DMS153 treated with DMSO at 0.1 percent for 48 hours (cell line): ENCODE data around the gene DKKL1.
"Not testable (repeated sequence)": the region's sequence is repeated elsewhere in the genome, so short reads cannot be mapped to it uniquely, and the experiment has no call there.

Source experiments
- DNase-seq: peaks from one replicate; lab custom pipeline; 2025; ENCODE audit not compliant: unreplicated experiment; lab: John Stamatoyannopoulos, UW

Gene DKKL1

DNA sequence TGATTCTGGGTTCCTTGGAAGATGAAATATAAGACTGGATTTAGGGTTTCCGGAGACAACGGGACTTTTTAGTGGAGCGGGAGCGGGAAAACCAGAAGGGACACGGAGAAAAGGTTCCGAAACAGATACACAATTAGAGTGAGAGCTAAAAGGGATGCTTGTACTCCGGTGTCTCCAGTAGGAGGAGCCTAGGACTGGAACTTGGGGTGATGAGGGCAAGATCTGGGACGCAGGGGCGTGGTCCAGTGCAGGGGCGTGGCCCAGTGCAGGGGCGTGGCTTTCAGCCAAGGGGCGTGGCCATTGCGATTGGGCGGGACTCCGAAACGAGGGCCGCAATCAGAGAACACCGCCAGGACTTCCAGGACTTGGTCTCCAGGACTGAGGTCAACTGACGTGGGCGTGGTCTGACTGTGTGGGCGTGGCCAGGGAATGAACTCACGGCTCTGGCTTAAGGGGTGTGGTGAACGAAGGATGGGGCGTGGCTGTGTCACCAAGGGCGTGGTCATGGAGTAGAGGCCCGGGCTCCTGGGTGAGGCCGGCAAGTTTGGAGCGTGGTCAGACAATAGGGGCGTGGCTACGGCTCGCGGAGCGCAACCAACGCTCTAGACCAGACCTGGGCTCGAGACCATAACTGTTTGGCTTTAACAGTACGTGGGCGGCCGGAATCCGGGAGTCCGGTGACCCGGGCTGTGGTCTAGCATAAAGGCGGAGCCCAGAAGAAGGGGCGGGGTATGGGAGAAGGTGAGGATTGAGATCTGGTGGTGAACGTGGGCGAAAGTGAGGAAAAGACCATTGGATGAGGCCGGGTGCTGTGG, at the start of gene DKKL1:
Gene DKKL1, plus strand, starts transcription at position 610 of the 815 bp plus-strand sequence. Its CDS starts 122 bp downstream, at position 732.
- DNase-seq: no peak

DNA sequence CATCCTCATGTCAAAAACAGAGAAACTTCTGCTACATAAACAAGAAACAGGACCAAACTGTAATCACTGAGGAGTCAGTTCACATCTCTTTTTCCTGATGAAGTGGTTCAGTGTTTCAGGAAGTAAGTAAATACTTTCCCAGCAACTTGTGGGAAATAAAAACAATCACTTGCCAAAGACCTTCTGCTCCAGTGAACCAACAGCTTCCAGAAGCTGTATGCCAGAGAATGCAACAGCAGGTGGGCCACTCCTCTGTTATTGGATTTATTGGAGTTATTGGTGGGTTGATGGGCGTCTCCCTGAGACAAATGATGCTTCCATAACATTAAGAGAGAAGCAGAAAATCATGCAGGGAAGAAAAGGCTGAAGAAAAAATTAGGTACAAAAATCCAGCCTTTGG, 48.6 kb upstream of the DKKL1 start:
- DNase-seq: no peak

- no peak for DNase-seq
These were observed 47.4 kb upstream of the DKKL1 start for GRCh38 chr19:49316284-49316683.

- DNase-seq: no peak
These were observed 45.4 kb upstream of the DKKL1 start for GRCh38 chr19:49318296-49318695.

DNA sequence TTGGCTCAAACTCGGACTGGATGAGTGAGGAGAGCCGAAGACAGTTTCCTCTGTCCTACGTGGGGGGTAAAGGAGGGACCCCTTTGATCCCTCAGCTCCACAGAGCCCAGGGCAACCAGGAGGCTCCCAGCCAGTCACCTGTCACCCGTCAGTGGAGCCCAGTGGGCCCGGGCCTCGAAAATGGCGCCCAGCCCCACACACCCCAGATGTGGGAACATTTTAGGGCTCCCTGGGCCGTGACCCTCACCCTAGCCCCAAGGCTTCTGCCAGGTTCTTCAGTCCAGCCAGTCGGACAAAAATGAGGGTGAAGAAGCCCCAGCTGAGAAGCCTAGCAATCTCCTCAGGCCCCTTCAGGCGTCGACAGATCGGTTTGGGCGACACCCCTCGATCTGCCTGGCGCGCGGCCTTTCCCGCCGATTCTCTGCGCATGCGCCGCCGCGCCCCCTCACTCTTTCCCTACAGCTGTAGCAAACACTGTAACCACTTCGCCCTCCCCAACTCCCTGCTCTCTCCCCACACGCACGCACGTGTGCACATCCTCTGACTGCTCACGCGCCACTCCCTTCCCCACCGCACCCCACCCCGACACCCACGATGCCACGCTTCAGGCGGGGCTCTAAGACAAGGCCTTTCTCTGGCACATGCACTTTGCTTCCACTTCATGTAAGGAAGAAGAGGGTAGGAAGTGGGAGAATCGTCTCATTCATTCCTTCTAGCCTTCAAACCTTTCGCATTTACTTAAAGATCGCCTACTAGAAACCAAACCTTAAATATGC, 38.7 kb upstream of the DKKL1 start, which contains the start of gene SLC6A16:
Gene SLC6A16, minus strand, starts transcription at position 391 of the 776 bp plus-strand sequence. CDS start 13,844 bp downstream, outside the sequence.
- DNase-seq: no peak

DNA sequence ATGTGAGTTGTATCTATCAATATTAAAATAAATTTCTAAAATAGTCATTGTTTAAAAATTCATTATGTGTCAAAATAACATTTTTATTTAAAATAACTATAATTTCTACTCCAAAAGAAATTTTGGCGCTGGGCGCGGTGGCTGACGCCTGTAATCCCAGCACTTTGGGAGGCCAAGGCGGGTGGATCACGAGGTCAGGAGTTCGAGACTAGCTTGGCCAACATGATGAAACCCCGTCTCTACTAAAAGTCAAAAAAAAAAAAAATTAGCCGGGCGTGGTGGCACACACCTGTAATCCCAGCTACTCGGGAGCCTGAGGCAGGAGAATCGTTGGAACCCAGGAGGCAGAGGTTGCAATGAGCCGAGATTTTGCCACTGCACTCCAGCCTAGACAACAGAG, 37.9 kb upstream of the DKKL1 start:
- not testable (repeated sequence) for DNase-seq

GRCh38 chr19:49326165-49326704, 37.4 kb upstream of the DKKL1 start:
- no peak for DNase-seq

DNA sequence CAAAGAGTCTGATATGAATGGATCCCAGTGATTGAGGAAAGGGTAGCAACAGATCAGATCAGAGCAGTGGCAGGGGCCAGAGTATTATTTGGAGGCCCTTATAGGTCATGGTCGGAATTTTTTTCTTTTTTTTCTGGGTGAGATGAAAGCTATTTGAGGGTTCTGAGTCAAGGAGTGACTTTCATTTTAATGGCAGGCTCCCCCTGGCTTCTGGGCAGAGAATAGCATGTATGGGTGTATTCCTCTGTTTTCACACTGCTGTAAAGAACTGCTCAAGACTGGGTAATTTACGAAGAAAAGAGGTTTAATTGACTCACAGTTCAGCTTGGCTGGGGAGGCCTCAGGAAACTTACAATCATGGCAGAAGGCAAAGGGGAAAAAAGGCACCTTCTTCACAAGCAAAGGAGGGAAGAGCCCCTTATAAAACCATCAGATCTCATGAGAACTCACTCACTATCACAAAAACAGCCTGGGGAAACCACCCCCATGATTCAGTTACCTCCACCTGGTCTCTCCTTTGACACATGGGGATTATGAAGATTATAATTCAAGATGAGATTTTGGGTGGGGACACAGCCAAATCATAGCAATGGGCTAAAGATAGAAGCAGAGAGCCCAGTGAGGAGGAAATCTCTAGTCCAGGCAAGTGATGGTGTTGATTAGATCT, 35.7 kb upstream of the DKKL1 start:
- DNase-seq: no peak

- no peak for DNase-seq
These were observed 34.9 kb upstream of the DKKL1 start for GRCh38 chr19:49328741-49329140.

DNA sequence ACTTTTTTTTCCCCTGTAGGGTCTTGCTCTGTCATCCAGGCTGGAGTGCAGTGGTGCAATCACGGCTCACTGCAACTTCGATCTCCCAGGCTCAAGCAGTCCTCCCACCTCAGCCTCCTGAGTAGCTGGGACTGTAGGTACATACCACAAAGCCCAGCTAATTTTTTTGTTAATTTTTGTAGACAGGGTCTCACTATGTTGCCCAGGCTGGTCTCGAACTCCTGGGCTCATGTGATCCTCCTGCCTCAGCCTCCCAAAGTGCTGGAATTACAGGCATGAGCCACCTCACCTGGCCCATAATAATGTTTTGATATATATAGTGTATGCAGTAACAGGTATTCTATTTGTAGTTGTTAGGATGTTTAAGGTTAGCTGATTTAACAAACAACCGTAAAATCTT, 32.5 kb upstream of the DKKL1 start:
- DNase-seq: not testable (repeated sequence)

- DNase-seq: no peak
These were observed 32.0 kb upstream of the DKKL1 start for GRCh38 chr19:49331616-49332055.

GRCh38 chr19:49332691-49333417, 30.8 kb upstream of the DKKL1 start:
- not testable (repeated sequence) for DNase-seq

DNA sequence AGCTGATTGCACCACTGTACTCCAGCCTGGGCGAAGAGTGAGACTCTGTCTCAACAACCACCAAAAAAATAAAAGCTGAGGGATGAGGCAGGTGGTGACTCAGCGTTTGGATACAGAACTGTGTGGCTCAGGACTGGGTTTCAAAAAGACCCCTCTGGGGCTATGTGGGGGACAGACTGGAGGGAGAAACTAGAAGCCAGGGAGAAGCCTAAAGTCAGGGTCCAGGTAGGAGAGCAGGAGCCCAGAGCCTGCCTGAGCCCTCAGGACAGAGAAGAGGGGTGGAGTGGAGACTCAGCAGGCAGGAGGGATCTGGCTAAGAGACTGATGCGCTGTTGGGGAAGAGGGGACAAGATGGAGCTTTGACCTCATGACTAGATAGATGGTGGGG, 30.3 kb upstream of the DKKL1 start:
- DNase-seq: no peak

GRCh38 chr19:49333811-49334288, 29.8 kb upstream of the DKKL1 start:
- no peak for DNase-seq

DNA sequence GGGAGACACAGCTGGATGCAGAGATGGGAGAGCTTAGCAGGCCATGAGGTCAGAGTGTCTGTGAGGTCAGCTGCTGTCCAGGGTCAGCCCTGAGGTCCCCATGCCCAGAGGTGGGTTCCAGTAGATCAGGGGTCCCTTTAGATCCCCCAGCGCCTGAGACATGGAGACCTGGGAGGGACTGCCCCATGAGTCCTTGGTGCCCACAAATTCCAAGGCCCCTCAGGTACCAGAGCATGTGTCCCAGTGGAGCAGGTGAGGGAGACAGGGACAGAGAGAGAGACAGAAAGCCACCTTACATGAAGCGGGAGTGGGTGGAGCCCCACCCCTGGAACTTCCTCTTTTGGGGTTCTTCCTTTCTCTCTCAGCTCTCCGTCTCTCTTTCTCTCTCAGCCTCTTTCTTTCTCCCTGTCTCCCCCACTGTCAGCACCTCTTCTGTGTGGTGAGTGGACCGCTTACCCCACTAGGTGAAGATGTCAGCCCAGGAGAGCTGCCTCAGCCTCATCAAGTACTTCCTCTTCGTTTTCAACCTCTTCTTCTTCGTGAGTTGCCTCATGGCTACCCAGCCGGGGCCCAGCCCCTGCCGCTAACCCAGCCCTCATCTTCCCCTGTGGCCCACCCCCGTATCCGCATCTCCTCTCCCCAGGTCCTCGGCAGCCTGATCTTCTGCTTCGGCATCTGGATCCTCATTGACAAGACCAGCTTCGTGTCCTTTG, 28.4 kb upstream of the DKKL1 start, which contains the start of gene CD37:
Gene CD37, plus strand, starts transcription at position 336 of the 713 bp plus-strand sequence. Its CDS starts 135 bp downstream, at position 471.
- DNase-seq: no peak

- no peak for DNase-seq
These were observed 27.7 kb upstream of the DKKL1 start for GRCh38 chr19:49335784-49336481.

DNA sequence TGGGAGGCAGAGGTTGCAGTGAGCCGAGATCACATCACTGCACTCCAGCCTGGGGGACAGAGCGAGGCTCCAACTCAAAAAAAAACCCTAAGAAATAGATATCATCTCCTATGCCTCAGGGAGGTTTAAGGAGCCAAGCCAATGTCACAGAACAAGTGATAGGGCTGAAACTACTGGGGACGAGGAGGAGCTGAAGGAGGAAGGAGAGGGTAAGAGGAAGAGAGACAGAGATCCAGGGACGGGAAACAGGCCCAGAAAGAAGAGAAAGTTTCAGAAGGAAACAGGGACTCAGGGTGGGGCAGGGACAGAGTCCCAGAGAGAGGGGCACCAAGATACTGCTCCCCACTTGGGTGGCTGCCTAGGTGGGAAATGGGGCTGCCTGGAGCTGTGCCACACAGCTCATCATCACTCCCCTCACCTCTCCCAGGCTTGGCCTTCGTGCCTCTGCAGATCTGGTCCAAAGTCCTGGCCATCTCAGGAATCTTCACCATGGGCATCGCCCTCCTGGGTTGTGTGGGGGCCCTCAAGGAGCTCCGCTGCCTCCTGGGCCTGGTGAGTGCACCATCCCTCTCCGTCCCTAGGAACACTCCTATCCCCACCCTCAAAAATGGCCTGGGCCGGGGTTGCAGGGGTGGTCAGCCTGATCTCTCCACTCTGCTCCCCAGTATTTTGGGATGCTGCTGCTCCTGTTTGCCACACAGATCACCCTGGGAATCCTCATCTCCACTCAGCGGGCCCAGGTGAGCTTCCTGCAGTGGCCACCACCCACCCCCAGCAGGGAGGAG, 27.0 kb upstream of the DKKL1 start:
- DNase-seq: no peak
